IMR-90 (cell line): ENCODE results near the gene KLC3. TPM values are rescaled to one million over a fixed set of nuclear protein-coding genes. Genes with fewer than 3 reads are reported as not detected.

ENCODE experiments used
- polyA plus RNA-seq, 3 experiments: library from polyadenylated mRNA; depleted of rRNA; stranded (reverse); fragments of >200 nt; gene quantifications; 2 replicates each; pipeline ENCODE4 v1.2.3, GENCODE V29; 2012; ENCODE audit warnings: low replicate concordance in 1 of 3
- total RNA-seq: library from RNA; depleted of rRNA; stranded (reverse); fragments of >200 nt; gene quantifications from 2 replicates; pipeline ENCODE4 v1.2.3, GENCODE V29; 2012; rRNA removed

Gene KLC3
- total and polyA plus RNA-seq, 2 of the 4 experiments (the other 2 are of a cell fraction) = 0.14 to 0.18 TPM

Other genes starting within 250 kb of the KLC3 start
- gene PPP1R37, start 247.6 kb upstream of the KLC3 start, total RNA-seq = 13.1 and 13.9 TPM in 2 replicates
- gene PPP1R37, start 247.6 kb upstream of the KLC3 start, polyA plus RNA-seq (2012; rRNA removed) = 18.5 and 20.8 TPM in 2 replicates
- under 0.01 TPM in 2 replicates for gene NKPD1, start 179.8 kb upstream of the KLC3 start, total RNA-seq
- gene NKPD1, start 179.8 kb upstream of the KLC3 start, polyA plus RNA-seq (2012; rRNA removed) = 0.09 and 0.14 TPM in 2 replicates
- gene TRAPPC6A, start 162.5 kb upstream of the KLC3 start, total RNA-seq = 3.1 and 4.1 TPM in 2 replicates
- 11.9 and 13.4 TPM in 2 replicates for gene TRAPPC6A, start 162.5 kb upstream of the KLC3 start, polyA plus RNA-seq (2012; rRNA removed)
- 0.83 and 1.1 TPM in 2 replicates for gene BLOC1S3, start 162.0 kb upstream of the KLC3 start, total RNA-seq
- gene BLOC1S3, start 162.0 kb upstream of the KLC3 start, polyA plus RNA-seq (2012; rRNA removed) = 4.7 and 4.9 TPM in 2 replicates
- not detected in 2 replicates for gene EXOC3L2, start 95.3 kb upstream of the KLC3 start, total RNA-seq
- 0.03 TPM in 1 of 2 replicates, not detected in the other for gene EXOC3L2, start 95.3 kb upstream of the KLC3 start, polyA plus RNA-seq (2012; rRNA removed)
- gene MARK4, start 89.5 kb upstream of the KLC3 start, total RNA-seq = 8.1 and 11.3 TPM in 2 replicates
- gene MARK4, start 89.5 kb upstream of the KLC3 start, polyA plus RNA-seq (2012; rRNA removed) = 20.3 and 20.7 TPM in 2 replicates
- not detected in 2 replicates for gene CKM, start 17.9 kb upstream of the KLC3 start, total RNA-seq
- gene CKM, start 17.9 kb upstream of the KLC3 start, polyA plus RNA-seq (2012; rRNA removed) = not detected in 2 replicates
- 26.7 and 30.6 TPM in 2 replicates for gene ERCC2, start 29.8 kb downstream of the KLC3 start, total RNA-seq
- 66.5 and 75.6 TPM in 2 replicates for gene ERCC2, start 29.8 kb downstream of the KLC3 start, polyA plus RNA-seq (2012; rRNA removed)
- gene PPP1R13L, start 64.3 kb downstream of the KLC3 start, total RNA-seq = 0.56 and 3.0 TPM in 2 replicates
- 11.6 and 13.3 TPM in 2 replicates for gene PPP1R13L, start 64.3 kb downstream of the KLC3 start, polyA plus RNA-seq (2012; rRNA removed)
- gene POLR1G, start 65.9 kb downstream of the KLC3 start, total RNA-seq = 10.3 and 12.5 TPM in 2 replicates
- 8.0 and 8.8 TPM in 2 replicates for gene POLR1G, start 65.9 kb downstream of the KLC3 start, polyA plus RNA-seq (2012; rRNA removed)
- 76.9 and 84.2 TPM in 2 replicates for gene ERCC1, start 83.2 kb downstream of the KLC3 start, total RNA-seq
- 132 and 153 TPM in 2 replicates for gene ERCC1, start 83.2 kb downstream of the KLC3 start, polyA plus RNA-seq (2012; rRNA removed)
- 11.1 and 31.9 TPM in 2 replicates for gene FOSB, start 127.2 kb downstream of the KLC3 start, total RNA-seq
- 15.6 and 60.1 TPM in 2 replicates for gene FOSB, start 127.2 kb downstream of the KLC3 start, polyA plus RNA-seq (2012; rRNA removed)
- gene RTN2, start 156.3 kb downstream of the KLC3 start, total RNA-seq = 5.3 and 5.7 TPM in 2 replicates
- 17.4 and 19.4 TPM in 2 replicates for gene RTN2, start 156.3 kb downstream of the KLC3 start, polyA plus RNA-seq (2012; rRNA removed)
- 0.56 and 0.90 TPM in 2 replicates for gene PPM1N, start 157.7 kb downstream of the KLC3 start, total RNA-seq
- gene PPM1N, start 157.7 kb downstream of the KLC3 start, polyA plus RNA-seq (2012; rRNA removed) = 1.6 TPM in 2 replicates
- gene VASP, start 166.7 kb downstream of the KLC3 start, total RNA-seq = 61.1 and 66.9 TPM in 2 replicates
- 88.8 and 126 TPM in 2 replicates for gene VASP, start 166.7 kb downstream of the KLC3 start, polyA plus RNA-seq (2012; rRNA removed)
- 3.9 and 5.2 TPM in 2 replicates for gene OPA3, start 244.1 kb downstream of the KLC3 start, total RNA-seq
- gene OPA3, start 244.1 kb downstream of the KLC3 start, polyA plus RNA-seq (2012; rRNA removed) = 9.6 and 10.9 TPM in 2 replicates